H1 (cell line): ENCODE measurements around the gene RFX3. TPM values are rescaled to one million over a fixed set of nuclear protein-coding genes. Genes with fewer than 3 reads are reported as not detected.

ENCODE experiments used
- CTCF ChIA-PET: fragments of 300-600 bp; sonication (Branson Sonifier 250); formaldehyde crosslinking; loops from one replicate; lab custom pipeline; 2021; ENCODE audit not compliant: partially characterized antibody; lab: Charles Lee
- POLR2A ChIA-PET: fragments of 300-600 bp; sonication (Branson Sonifier 250); formaldehyde crosslinking; loops from one replicate; lab custom pipeline; 2021; ENCODE audit warnings: inconsistent platforms; ENCODE audit not compliant: partially characterized antibody; lab: Charles Lee
- DNase-seq, 2 experiments: peaks; one replicate each; pipeline versions ENCODE4 v3.0.0 to v3.0.0-alpha.2; 2010 to 2022; ENCODE audit warnings: low spot score in 2 of 2, low read depth in 1 of 2, mixed read lengths in 1 of 2
- FAIRE-seq: peaks from 2 replicates; lab custom pipeline; 2011; peaks lifted over from hg19 to GRCh38; lab: Jason Lieb, UNC
- H2AFZ ChIP-seq: 2 replicates; pipeline ENCODE4 v1.8.1; 2012; ENCODE audit warnings: low read length, inconsistent platforms
- H2AK5ac ChIP-seq: 2 replicates; pipeline ENCODE4 v1.6.1; 2013; ENCODE audit warnings: low read depth, low read length
- H2BK120ac ChIP-seq: replicated peaks from 2 replicates; pipeline ENCODE3; 2013; ENCODE audit warnings: low read depth, low read length, inconsistent platforms
- H2BK12ac ChIP-seq: 2 replicates; pipeline ENCODE4 v1.6.1; 2013; ENCODE audit warnings: low read depth, low read length
- H2BK15ac ChIP-seq: 2 replicates; pipeline ENCODE4 v1.6.1; 2013; ENCODE audit warnings: low read length
- H2BK20ac ChIP-seq: 2 replicates; pipeline ENCODE4 v1.6.1; 2013; ENCODE audit warnings: low read length
- H2BK5ac ChIP-seq: 2 replicates; pipeline ENCODE4 v1.6.1; 2013; ENCODE audit warnings: low read depth, low read length
- H3K14ac ChIP-seq: 2 replicates; pipeline ENCODE4 v1.6.1; 2013; ENCODE audit warnings: inconsistent platforms; ENCODE audit not compliant: insufficient read length
- H3K18ac ChIP-seq: 2 replicates; pipeline ENCODE4 v1.6.1; 2013; ENCODE audit warnings: low read length; ENCODE audit errors: extremely low read depth
- H3K23ac ChIP-seq: 2 replicates; pipeline ENCODE4 v1.6.1; 2013; ENCODE audit warnings: inconsistent platforms; ENCODE audit not compliant: insufficient read length
- H3K23me2 ChIP-seq: 2 replicates; pipeline ENCODE4 v1.6.1; 2013; ENCODE audit warnings: low read depth, low read length
- H3K27ac ChIP-seq: 2 replicates; pipeline ENCODE4 v1.6.1; 2011; ENCODE audit warnings: low read depth, low read length, inconsistent platforms
- H3K27me3 ChIP-seq, 4 experiments: replicated peaks in 1 of 4; 1 replicate in 1 of 4; 2 replicates in 3 of 4; pipeline versions ENCODE4 v1.6.1 to v1.8.1; 2011 to 2013; ENCODE audit warnings: low read length in 3 of 4, mild to moderate bottlenecking in 3 of 4, inconsistent platforms in 2 of 4, mixed read lengths in 2 of 4, moderate library complexity in 1 of 4; ENCODE audit not compliant: control insufficient read depth in 3 of 4, insufficient read depth in 3 of 4; ENCODE audit errors: extremely low read depth in 1 of 4
- H3K36me3 ChIP-seq, 4 experiments: 2 replicates each; pipeline versions ENCODE4 v1.6.1 to v1.8.1; 2011 to 2013; ENCODE audit warnings: mild to moderate bottlenecking in 4 of 4, low read length in 3 of 4, moderate library complexity in 2 of 4, control low read depth in 1 of 4, inconsistent platforms in 1 of 4; ENCODE audit not compliant: insufficient read depth in 4 of 4, control insufficient read depth in 2 of 4
- H3K4ac ChIP-seq: replicated peaks from 2 replicates; pipeline ENCODE3; 2013; ENCODE audit warnings: low read length, low read depth, mixed read lengths, inconsistent platforms; ENCODE audit not compliant: insufficient read length
- H3K4me1 ChIP-seq, 4 experiments: replicated peaks in 1 of 4; 1 replicate in 1 of 4; 2 replicates in 3 of 4; pipeline versions ENCODE4 v1.6.1 to v1.8.1; 2011 to 2013; ENCODE audit warnings: low read length in 3 of 4, inconsistent platforms in 2 of 4, mixed read lengths in 1 of 4; ENCODE audit not compliant: insufficient read depth in 4 of 4, control insufficient read depth in 3 of 4
- H3K4me2 ChIP-seq, 2 experiments: 2 replicates each; pipeline versions ENCODE4 v1.6.1 to v1.8.1; 2011 to 2013; ENCODE audit warnings: low read depth in 2 of 2, low read length in 2 of 2, control low read depth in 1 of 2, inconsistent platforms in 1 of 2, mild to moderate bottlenecking in 1 of 2; ENCODE audit not compliant: insufficient read depth in 1 of 2
- H3K4me3 ChIP-seq, 4 experiments: fragments of 200-600, 300-600 bp in 1 of 4; sonication (generic), shearing (Covaris generic), sonication (Bioruptor Twin) in 1 of 4; 2 replicates each; pipeline versions ENCODE4 v1.5.1 to v1.8.1; 2011 to 2016; ENCODE audit warnings: low read length in 4 of 4, low read depth in 3 of 4, control low read depth in 2 of 4, inconsistent platforms in 2 of 4, mild to moderate bottlenecking in 2 of 4, mixed read lengths in 1 of 4, moderate library complexity in 1 of 4; ENCODE audit not compliant: insufficient read depth in 2 of 4; ENCODE audit errors: extremely low read depth in 1 of 4
- H3K56ac ChIP-seq: replicated peaks from 2 replicates; pipeline ENCODE3; 2013; ENCODE audit warnings: low read depth, mild to moderate bottlenecking, mixed read lengths, low read length, inconsistent platforms; ENCODE audit not compliant: insufficient read length
- H3K79me1 ChIP-seq: 2 replicates; pipeline ENCODE4 v1.6.1; 2013; ENCODE audit warnings: low read depth, low read length, control low read depth
- H3K79me2 ChIP-seq, 2 experiments: 2 replicates each; pipeline versions ENCODE4 v1.6.1 to v1.8.1; 2012 to 2013; ENCODE audit warnings: low read length in 2 of 2, mild to moderate bottlenecking in 2 of 2, inconsistent platforms in 1 of 2; ENCODE audit not compliant: insufficient read depth in 2 of 2, control insufficient read depth in 1 of 2
- H3K9ac ChIP-seq, 4 experiments: replicated peaks in 1 of 4; 1 replicate in 1 of 4; 2 replicates in 3 of 4; pipeline versions ENCODE4 v1.6.1 to v1.8.1; 2011 to 2013; ENCODE audit warnings: low read depth in 3 of 4, low read length in 3 of 4, control low read depth in 2 of 4, mild to moderate bottlenecking in 2 of 4, moderate library complexity in 2 of 4, inconsistent platforms in 1 of 4; ENCODE audit errors: extremely low read depth in 1 of 4
- H3K9me3 ChIP-seq, 2 experiments: 2 replicates each; pipeline versions ENCODE4 v1.6.1 to v1.8.1; 2012 to 2013; ENCODE audit warnings: mild to moderate bottlenecking in 2 of 2, moderate library complexity in 2 of 2, control low read depth in 1 of 2, inconsistent platforms in 1 of 2, low read depth in 1 of 2, low read length in 1 of 2, mixed read lengths in 1 of 2; ENCODE audit not compliant: insufficient read depth in 2 of 2
- H4K20me1 ChIP-seq, 2 experiments: replicated peaks in 1 of 2; 2 replicates each; pipeline versions ENCODE3 to v1.8.1; 2011 to 2013; ENCODE audit warnings: inconsistent platforms in 2 of 2, low read length in 2 of 2, mild to moderate bottlenecking in 1 of 2; ENCODE audit not compliant: insufficient read depth in 2 of 2, control insufficient read depth in 1 of 2
- H4K5ac ChIP-seq: 2 replicates; pipeline ENCODE4 v1.6.1; 2013; ENCODE audit warnings: low read length, low read depth, mixed read lengths, inconsistent platforms; ENCODE audit not compliant: insufficient read length
- H4K8ac ChIP-seq: 2 replicates; pipeline ENCODE4 v1.8.0; 2013; ENCODE audit warnings: mild to moderate bottlenecking, moderate library complexity, low read length, inconsistent platforms; ENCODE audit not compliant: insufficient read depth; ENCODE audit errors: extremely low read depth
- H4K91ac ChIP-seq: replicated peaks from 2 replicates; pipeline ENCODE3; 2013; ENCODE audit warnings: low read length, mixed read lengths, inconsistent platforms; ENCODE audit not compliant: insufficient read length
- BCL11A ChIP-seq, 2 experiments: IDR thresholded peaks; one replicate each; pipeline ENCODE4 v1.6.1; 2011; ENCODE audit warnings: low read depth in 2 of 2, low read length in 2 of 2, mild to moderate bottlenecking in 2 of 2
- CEBPB ChIP-seq: IDR thresholded peaks from 2 replicates; pipeline ENCODE4 v1.6.1; 2012; ENCODE audit warnings: low read depth, low read length
- EZH2 ChIP-seq: fragments of 200-600 bp; sonication (generic); IDR thresholded peaks from 2 replicates; pipeline ENCODE4 v1.7.1; 2012; ENCODE audit warnings: low read depth, mild to moderate bottlenecking, moderate library complexity, low read length, inconsistent platforms; ENCODE audit not compliant: severe bottlenecking
- JUND ChIP-seq: IDR thresholded peaks from 2 replicates; pipeline ENCODE4 v1.6.1; 2011; ENCODE audit warnings: mild to moderate bottlenecking, improper control_type of control experiment, low read length
- MAX ChIP-seq: IDR thresholded peaks from 2 replicates; pipeline ENCODE4 v1.6.1; 2012; ENCODE audit warnings: inconsistent platforms
- POLR2A ChIP-seq, 2 experiments: IDR thresholded peaks; 1 replicate in 1 of 2; 2 replicates in 1 of 2; pipeline ENCODE4 v1.6.1; 2011; ENCODE audit warnings: low read depth in 2 of 2, low read length in 2 of 2, mild to moderate bottlenecking in 2 of 2; ENCODE audit errors: control extremely low read depth in 1 of 2
- RBBP5 ChIP-seq: IDR thresholded peaks from 2 replicates; pipeline ENCODE4 v1.7.1; 2012; ENCODE audit warnings: low read depth, mild to moderate bottlenecking, inconsistent platforms, low read length, moderate library complexity, borderline replicate concordance
- TAF1 ChIP-seq: IDR thresholded peaks from 2 replicates; pipeline ENCODE4 v1.6.1; 2011; ENCODE audit warnings: mild to moderate bottlenecking, low read depth, low read length
- TCF12 ChIP-seq: IDR thresholded peaks from 2 replicates; pipeline ENCODE4 v1.6.1; 2011; ENCODE audit warnings: low read depth, mild to moderate bottlenecking, low read length
- USF2 ChIP-seq: IDR thresholded peaks from 2 replicates; pipeline ENCODE4 v1.6.1; 2011; ENCODE audit warnings: low read length, improper control_type of control experiment
- YY1 ChIP-seq: IDR thresholded peaks from 2 replicates; pipeline ENCODE4 v1.6.1; 2011; ENCODE audit warnings: low read depth, mild to moderate bottlenecking, low read length
- WGBS, 2 experiments: shearing (Covaris generic) in 1 of 2; methylation state at CpG; one replicate each; pipeline versions ENCODE4 v1.1.6 to v1.1.7; 2013 to 2015; ENCODE audit warnings: low lambda C conversion rate in 2 of 2, mixed read lengths in 2 of 2, inconsistent platforms in 1 of 2, low coverage in 1 of 2, missing lambda C conversion rate in 1 of 2; ENCODE audit not compliant: insufficient replicate concordance in 2 of 2, insufficient coverage in 1 of 2, insufficient read length in 1 of 2; ENCODE audit errors: extremely low coverage in 1 of 2, missing lambda C conversion rate in 1 of 2; 5-methylcytosine and 5-hydroxymethylcytosine counted together
- polyA plus RNA-seq, 7 experiments: library from polyadenylated mRNA; depleted of rRNA in 3 of 7; stranded (reverse) in 5 of 7; unstranded in 2 of 7; fragments of >200 nt in 5 of 7; fragments of 200-250 nt in 2 of 7; gene quantifications; 1 replicate in 5 of 7; 2 replicates in 1 of 7; 4 replicates in 1 of 7; pipeline versions ENCODE4 v1.2.1 to v1.2.3, GENCODE V29; 2011 to 2013; ENCODE audit warnings: missing spikeins in 2 of 7, mixed read lengths in 2 of 7
- total RNA-seq: library from RNA; stranded (reverse); fragmentation: NEBNext Ultra II Directional; extraction: Animal tissue kit (Norgen Biotek cat#: 25700); gene quantifications from 2 replicates; pipeline ENCODE4 v1.2.1, GENCODE V29; 2021
- TF ChIP-seq, protein P1 (sequence below): IDR thresholded peaks from 2 replicates; pipeline ENCODE4 v1.6.1; 2012; ENCODE audit warnings: low read length, inconsistent platforms

RFX3 gene
- total and polyA plus RNA-seq, 2 of the 8 experiments (the other 6 are each of a cell fraction or from before 2014, with no cell fraction given) = 4.9 to 22.6 TPM

- H2BK20ac ChIP-seq = no peak overlapping the region
- no peak overlapping the region for H3K56ac ChIP-seq
- POLR2A ChIA-PET = interaction anchor here (0.5 kb wide), 1 partner anchor 1435 kb away, joined by 3 read pairs; no protein-coding TSS in a partner anchor
- H3K79me2 ChIP-seq = no peaks in the 10 kb centered on the region
- no peak overlapping the region for H4K5ac ChIP-seq
- no peak overlapping the region for H2BK5ac ChIP-seq
- H3K18ac ChIP-seq = no peak overlapping the region
- H4K20me1 ChIP-seq = no peaks in the 10 kb centered on the region
- no peak overlapping the region for H4K91ac ChIP-seq
- no peak overlapping the region for H3K23ac ChIP-seq
- CTCF ChIA-PET = interaction anchor here (0.6 to 2.3 kb wide), 4 partner anchors 10 to 327 kb away, joined by 3 to 17 read pairs (median 3); no protein-coding TSS in a partner anchor
- 0 out of 2 replicates have a peak overlapping the region, but pooled peaks have one; percentile 36 for H2AFZ ChIP-seq
- no peak overlapping the region for H3K27ac ChIP-seq
- WGBS, 2 experiments = 82% methylated on average over 5 of the region's 5 CpGs; no CpG with 5 or more reads in 1 of the 2 experiments
- H3K9ac ChIP-seq = no peak overlapping the region
- H3K9me3 ChIP-seq = no peaks in the 10 kb centered on the region
- no peak overlapping the region for H3K4me2 ChIP-seq
- FAIRE-seq (no peak), DNase-seq (no peak)
- no peaks in the 10 kb centered on the region for H3K27me3 ChIP-seq
- H3K4ac ChIP-seq = no peak overlapping the region
- H3K79me1 ChIP-seq = no peaks in the 10 kb centered on the region
- H3K4me1 ChIP-seq = no peaks in the 10 kb centered on the region; a peak in 1 of 7 replicates
- no peak overlapping the region for H2BK120ac ChIP-seq
- no peak overlapping the region for H2BK15ac ChIP-seq
- H2BK12ac ChIP-seq = no peak overlapping the region
- no peak overlapping the region for H4K8ac ChIP-seq
- no peak overlapping the region for H3K14ac ChIP-seq
- no peaks in the 10 kb centered on the region for H3K23me2 ChIP-seq
- no peaks in the 10 kb centered on the region for H3K36me3 ChIP-seq
- H3K4me3 ChIP-seq = no peak overlapping the region
- H2AK5ac ChIP-seq = no peak overlapping the region
- TF ChIP-seq EZH2 = no peak
- TF ChIP-seq JUND = no peak
- no peak for TF ChIP-seq RBBP5
- TF ChIP-seq, protein P1, sequence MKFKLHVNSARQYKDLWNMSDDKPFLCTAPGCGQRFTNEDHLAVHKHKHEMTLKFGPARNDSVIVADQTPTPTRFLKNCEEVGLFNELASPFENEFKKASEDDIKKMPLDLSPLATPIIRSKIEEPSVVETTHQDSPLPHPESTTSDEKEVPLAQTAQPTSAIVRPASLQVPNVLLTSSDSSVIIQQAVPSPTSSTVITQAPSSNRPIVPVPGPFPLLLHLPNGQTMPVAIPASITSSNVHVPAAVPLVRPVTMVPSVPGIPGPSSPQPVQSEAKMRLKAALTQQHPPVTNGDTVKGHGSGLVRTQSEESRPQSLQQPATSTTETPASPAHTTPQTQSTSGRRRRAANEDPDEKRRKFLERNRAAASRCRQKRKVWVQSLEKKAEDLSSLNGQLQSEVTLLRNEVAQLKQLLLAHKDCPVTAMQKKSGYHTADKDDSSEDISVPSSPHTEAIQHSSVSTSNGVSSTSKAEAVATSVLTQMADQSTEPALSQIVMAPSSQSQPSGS = no peak
- no peak for TF ChIP-seq BCL11A (IDR thresholded peaks at IDR 0.05; ENCODE audit: low read depth in 2 of 2, low read length in 2 of 2)
- no peak for TF ChIP-seq TAF1
- TF ChIP-seq MAX = no peak
- TF ChIP-seq TCF12 = no peak
- TF ChIP-seq USF2 = no peak
- TF ChIP-seq CEBPB = no peak
- TF ChIP-seq POLR2A (IDR thresholded peaks at IDR 0.05; ENCODE audit: control extremely low read depth in 1 of 2, low read depth in 2 of 2, low read length in 2 of 2) = no peak
- TF ChIP-seq YY1 = no peak
These were observed 334.1 kb downstream of the RFX3 start for GRCh38 chr9:3191715-3192114.
